Right atrium auricular region (tissue), 2 donors: ENCODE measurements around the gene EMP1. TPM values are rescaled to one million over a fixed set of nuclear protein-coding genes. Genes with fewer than 3 reads are reported as not detected.

Source experiments
- DNase-seq: peaks from one replicate; pipeline ENCODE4 v3.0.0-alpha.2; 2019; ENCODE audit warnings: low spot score
- H3K27ac ChIP-seq, 2 donors: fragments of 200-600 bp; sonication (generic); 1 replicate in 1 of 2; 2 replicates in 1 of 2; pipeline ENCODE4 v1.5.1; 2016 to 2019
- H3K27me3 ChIP-seq, 2 donors: fragments of 200-600 bp; sonication (generic); one replicate each; pipeline versions ENCODE4 v1.5.1 to v1.6.0; 2017 to 2019
- H3K36me3 ChIP-seq: fragments of 200-600 bp; sonication (generic); one replicate; pipeline ENCODE4 v1.5.1; 2016
- H3K4me1 ChIP-seq, 2 donors: fragments of 200-600 bp; sonication (generic); one replicate each; pipeline versions ENCODE4 v1.5.1 to v1.6.0; 2017 to 2019
- H3K4me3 ChIP-seq, 2 donors: fragments of 200-600 bp; sonication (generic); 1 replicate in 1 of 2; 2 replicates in 1 of 2; pipeline ENCODE4 v1.5.1; 2017 to 2019; ENCODE audit warnings: mild to moderate bottlenecking in 1 of 2, moderate library complexity in 1 of 2
- H3K9me3 ChIP-seq, 2 donors: fragments of 200-600 bp; sonication (generic); one replicate each; pipeline ENCODE4 v1.5.1; 2019
- total RNA-seq, 2 donors: library from RNA; depleted of rRNA; stranded (reverse); fragments of >200 nt; gene quantifications; one replicate each; pipeline ENCODE4 v1.1.0, GENCODE V29; 2016
- TF ChIP-seq, protein P1 (sequence below), 2 donors: fragments of 200-600 bp; sonication (generic); IDR thresholded peaks; one replicate each; pipeline ENCODE4 v1.5.1; 2019; ENCODE audit warnings: antibody characterized with exemption in 2 of 2

EMP1 gene
- total RNA-seq, 2 donors from 2014 or later, result 188 to 208 TPM

DNA sequence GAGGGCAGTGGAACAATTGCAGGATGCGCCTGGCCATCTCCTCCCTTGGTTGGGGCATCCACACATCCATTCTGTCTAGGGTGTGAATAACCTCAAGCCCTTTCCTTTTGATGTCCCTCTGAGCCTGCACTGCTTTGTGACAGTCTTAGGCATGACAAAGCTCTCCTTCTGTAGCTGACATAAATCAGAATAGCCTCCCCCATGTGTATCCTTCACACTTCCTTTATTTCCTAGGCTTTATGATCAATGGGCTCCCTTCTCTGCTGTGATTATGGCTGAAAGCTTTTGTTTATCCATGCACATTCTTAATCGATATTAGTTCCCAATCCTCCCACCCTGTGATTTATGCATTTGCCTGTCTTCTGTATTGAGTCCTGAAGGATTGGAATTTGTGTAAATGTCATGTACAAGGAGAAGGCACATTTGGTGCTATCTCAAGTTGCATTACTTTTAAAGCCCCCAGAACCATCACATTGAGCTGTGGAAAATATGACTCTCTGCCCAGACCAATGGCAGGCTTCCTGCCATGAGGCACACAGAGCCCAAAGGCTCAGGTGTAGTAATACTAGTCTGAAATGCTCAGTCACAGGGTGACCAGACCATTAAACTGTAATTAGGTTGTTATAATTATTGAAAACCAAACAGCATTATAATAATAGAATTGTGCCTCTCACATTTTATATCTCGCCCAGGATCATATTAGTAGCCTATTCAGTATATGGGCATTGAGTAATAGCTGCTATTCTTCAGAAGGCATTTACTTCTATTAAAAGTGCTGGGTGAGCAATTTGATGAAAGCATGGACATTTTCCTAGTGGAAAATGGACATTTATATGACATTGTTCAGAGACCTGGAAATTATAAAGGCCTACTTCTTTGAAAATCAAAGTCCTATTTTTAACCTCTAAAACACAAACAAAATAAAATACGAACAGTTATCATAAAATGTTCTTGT lies 14.0 kb downstream of the EMP1 start:
- TF ChIP-seq, protein P1, sequence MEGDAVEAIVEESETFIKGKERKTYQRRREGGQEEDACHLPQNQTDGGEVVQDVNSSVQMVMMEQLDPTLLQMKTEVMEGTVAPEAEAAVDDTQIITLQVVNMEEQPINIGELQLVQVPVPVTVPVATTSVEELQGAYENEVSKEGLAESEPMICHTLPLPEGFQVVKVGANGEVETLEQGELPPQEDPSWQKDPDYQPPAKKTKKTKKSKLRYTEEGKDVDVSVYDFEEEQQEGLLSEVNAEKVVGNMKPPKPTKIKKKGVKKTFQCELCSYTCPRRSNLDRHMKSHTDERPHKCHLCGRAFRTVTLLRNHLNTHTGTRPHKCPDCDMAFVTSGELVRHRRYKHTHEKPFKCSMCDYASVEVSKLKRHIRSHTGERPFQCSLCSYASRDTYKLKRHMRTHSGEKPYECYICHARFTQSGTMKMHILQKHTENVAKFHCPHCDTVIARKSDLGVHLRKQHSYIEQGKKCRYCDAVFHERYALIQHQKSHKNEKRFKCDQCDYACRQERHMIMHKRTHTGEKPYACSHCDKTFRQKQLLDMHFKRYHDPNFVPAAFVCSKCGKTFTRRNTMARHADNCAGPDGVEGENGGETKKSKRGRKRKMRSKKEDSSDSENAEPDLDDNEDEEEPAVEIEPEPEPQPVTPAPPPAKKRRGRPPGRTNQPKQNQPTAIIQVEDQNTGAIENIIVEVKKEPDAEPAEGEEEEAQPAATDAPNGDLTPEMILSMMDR (IDR thresholded peaks at IDR 0.05), result no peak
- Histone ChIP-seq H3K4me1 (peaks cover 0 to 64% of the 10 kb centered on the region in 2 donors), H3K27ac (peak overlapping the region in 1 of 2 donors; percentile 31)

DNA sequence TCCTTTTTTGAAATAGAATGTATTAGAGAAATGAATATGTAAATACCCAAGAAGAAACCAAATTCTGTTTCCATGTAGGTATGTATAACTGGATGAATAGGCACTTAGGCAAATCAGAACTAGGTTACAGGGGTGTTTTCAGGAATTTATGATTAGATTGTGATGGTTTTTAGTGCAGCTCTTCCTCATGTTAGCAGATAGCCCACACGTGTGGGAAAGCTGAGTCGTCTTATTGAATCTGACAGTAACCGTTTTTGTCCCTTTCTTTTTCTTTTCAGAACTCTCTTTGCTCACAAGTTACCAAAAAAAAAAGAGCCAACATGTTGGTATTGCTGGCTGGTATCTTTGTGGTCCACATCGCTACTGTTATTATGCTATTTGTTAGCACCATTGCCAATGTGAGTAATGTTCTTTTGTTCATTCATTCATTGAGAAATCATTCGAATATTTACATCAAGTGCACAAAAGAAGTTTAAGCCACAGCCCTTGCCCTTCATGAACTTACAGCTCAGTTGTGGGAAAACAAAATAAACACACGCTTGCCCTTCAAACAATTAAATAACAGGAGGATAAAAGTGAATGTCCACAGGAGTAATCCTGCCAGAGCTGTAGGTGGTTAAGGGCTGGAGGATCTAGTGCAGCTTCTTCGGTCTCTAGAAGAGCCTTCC lies 14.8 kb downstream of the EMP1 start:
- Histone ChIP-seq H3K9me3 (no peaks in the 10 kb centered on the region), H3K27me3 (no peaks in the 10 kb centered on the region), H3K4me3 (no peak overlapping the region), H3K36me3 (peaks cover 49% of the 10 kb centered on the region), H3K27ac (no peak overlapping the region), H3K4me1 (peaks cover 0 to 56% of the 10 kb centered on the region in 2 donors)
- TF ChIP-seq, protein P1 (IDR thresholded peaks at IDR 0.05), result no peak
- DNase-seq, result no peak

More for the DNA sequence above, 14.0 kb downstream of the EMP1 start:
- Histone ChIP-seq H3K36me3 (peaks cover 41% of the 10 kb centered on the region), H3K27me3 (no peaks in the 10 kb centered on the region), H3K9me3 (no peaks in the 10 kb centered on the region), H3K4me3 (no peak overlapping the region)
- DNase-seq, result no peak

DNA sequence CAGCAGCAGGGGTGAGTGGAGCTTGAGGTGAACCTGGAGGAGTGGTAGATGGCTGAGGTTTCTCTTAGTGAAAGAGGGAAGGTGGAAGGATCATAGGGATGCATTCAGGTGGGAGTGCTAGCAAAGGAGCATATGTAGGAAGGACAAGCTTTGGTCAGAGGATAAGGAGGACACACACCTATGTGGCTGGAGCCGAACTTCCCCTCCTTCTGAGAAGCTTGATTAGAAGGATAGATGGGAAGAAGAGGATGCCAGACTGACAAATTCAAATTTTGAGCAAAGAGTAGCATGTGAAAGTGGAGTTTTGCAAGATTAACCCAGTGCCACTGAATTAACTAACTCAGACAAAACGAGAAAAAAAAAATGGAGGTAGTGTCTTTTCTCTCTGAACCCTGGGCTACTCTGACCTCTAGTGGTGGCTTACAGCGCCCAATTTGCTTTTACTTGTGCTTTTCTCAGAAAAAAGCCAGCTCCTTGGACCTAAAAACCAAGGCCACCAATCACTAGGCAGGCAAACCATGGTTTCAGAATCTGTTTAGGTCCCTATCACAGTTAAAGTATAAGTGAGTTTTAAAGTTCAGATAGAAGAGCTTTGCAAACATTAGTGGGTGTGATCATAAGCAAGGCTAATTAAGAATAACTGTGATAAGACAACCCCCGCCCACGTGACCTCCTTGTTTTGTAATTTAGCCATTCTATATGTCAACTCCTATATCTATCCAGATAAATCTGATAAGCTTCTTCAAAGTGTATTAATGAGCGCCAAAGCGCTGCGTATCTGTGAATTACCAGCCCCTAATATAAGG lies 15.5 kb downstream of the EMP1 start:
- TF ChIP-seq, protein P1 (IDR thresholded peaks at IDR 0.05), result peak; percentile 61 to 83
- H3K9me3 ChIP-seq, result no peaks in the 10 kb centered on the region
- peaks cover 56% of the 10 kb centered on the region for H3K36me3 ChIP-seq
- H3K27me3 ChIP-seq, result no peaks in the 10 kb centered on the region
- DNase-seq, result no peak
- no peak overlapping the region for H3K27ac ChIP-seq
- H3K4me3 ChIP-seq, result no peak overlapping the region
- H3K4me1 ChIP-seq, result peaks cover 0 to 49% of the 10 kb centered on the region in 2 donors

DNA sequence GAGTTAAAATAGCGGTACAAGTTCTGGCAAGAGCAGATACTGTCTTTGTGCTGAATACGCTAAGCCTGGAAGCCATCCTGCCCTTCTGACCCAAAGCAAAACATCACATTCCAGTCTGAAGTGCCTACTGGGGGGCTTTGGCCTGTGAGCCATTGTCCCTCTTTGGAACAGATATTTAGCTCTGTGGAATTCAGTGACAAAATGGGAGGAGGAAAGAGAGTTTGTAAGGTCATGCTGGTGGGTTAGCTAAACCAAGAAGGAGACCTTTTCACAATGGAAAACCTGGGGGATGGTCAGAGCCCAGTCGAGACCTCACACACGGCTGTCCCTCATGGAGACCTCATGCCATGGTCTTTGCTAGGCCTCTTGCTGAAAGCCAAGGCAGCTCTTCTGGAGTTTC lies 18.5 kb downstream of the EMP1 start:
- Histone ChIP-seq H3K9me3 (no peaks in the 10 kb centered on the region), H3K4me1 (peaks cover 0 to 19% of the 10 kb centered on the region in 2 donors), H3K27ac (no peak overlapping the region), H3K27me3 (no peaks in the 10 kb centered on the region), H3K4me3 (no peak overlapping the region), H3K36me3 (peaks cover 67% of the 10 kb centered on the region)
- no peak for DNase-seq
- TF ChIP-seq, protein P1 (IDR thresholded peaks at IDR 0.05), result no peak

DNA sequence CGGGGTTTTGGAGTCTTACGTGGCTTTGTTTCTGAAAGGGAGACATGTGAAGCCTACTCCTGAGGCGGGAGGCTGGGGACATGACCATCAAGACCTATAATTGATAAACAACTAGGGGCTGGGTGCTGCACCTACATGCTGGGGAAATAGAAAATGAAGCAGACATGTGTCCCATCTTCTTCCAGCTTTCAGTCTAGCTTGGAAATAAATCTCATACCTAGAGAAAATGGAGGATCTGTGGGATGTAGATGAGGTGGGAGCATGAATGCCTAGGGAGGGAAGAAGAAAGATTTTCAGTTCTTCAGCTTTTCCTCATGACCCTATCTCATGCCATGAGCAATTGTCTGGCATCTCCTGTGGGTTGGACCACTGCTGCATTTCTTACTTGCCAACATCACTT lies 22.1 kb downstream of the EMP1 start:
- Histone ChIP-seq H3K4me3 (no peak overlapping the region), H3K27ac (no peak overlapping the region), H3K9me3 (no peaks in the 10 kb centered on the region), H3K27me3 (no peaks in the 10 kb centered on the region), H3K36me3 (peaks cover 45% of the 10 kb centered on the region), H3K4me1 (no peaks in the 10 kb centered on the region)
- no peak for DNase-seq
- TF ChIP-seq, protein P1 (IDR thresholded peaks at IDR 0.05), result no peak
